ENCODE results near the gene PEAK3.

The PEAK3 gene

GRCh38 chr19:2228157-2229030, 53.6 kb downstream of the PEAK3 start:
- peaks cover 65% of the 10 kb centered on the region for H3K36me3 ChIP-seq (replicated peaks)
- TF ChIP-seq CTCF (IDR thresholded peaks at IDR 0.05; ENCODE audit: low read depth, low read length, missing control alignments) = no peak
- in situ Hi-C loops (cut with HindIII; ENCODE audit: low pct_ligation_motif_present, low sequenced_read_pairs) = no loop called here
- DNase-seq = no peak
- H3K27me3 ChIP-seq (replicated peaks) = no peaks in the 10 kb centered on the region
- no peak overlapping the region for H3K27ac ChIP-seq
- no peak overlapping the region for H3K4me3 ChIP-seq (ENCODE audit: low read depth, low read length)

- no peak overlapping the region for H3K4me3 ChIP-seq (ENCODE audit: low read depth, low read length)
- H3K27ac ChIP-seq = no peak overlapping the region
- TF ChIP-seq CTCF (IDR thresholded peaks at IDR 0.05; ENCODE audit: low read depth, low read length, missing control alignments) = no peak
- H3K27me3 ChIP-seq (replicated peaks) = no peaks in the 10 kb centered on the region
- peaks cover 65% of the 10 kb centered on the region for H3K36me3 ChIP-seq (replicated peaks)
- no peak for DNase-seq
- in situ Hi-C loops (cut with HindIII; ENCODE audit: low pct_ligation_motif_present, low sequenced_read_pairs) = no loop called here
Measured at GRCh38 chr19:2227415-2228156, 54.4 kb downstream of the PEAK3 start.

- H3K27ac ChIP-seq = no peak overlapping the region
- in situ Hi-C loops (cut with HindIII; ENCODE audit: low pct_ligation_motif_present, low sequenced_read_pairs) = no loop called here
- no peak overlapping the region for H3K4me3 ChIP-seq (ENCODE audit: low read depth, low read length)
- peaks cover 70% of the 10 kb centered on the region for H3K36me3 ChIP-seq (replicated peaks)
- DNase-seq = no peak
- TF ChIP-seq CTCF (IDR thresholded peaks at IDR 0.05; ENCODE audit: low read depth, low read length, missing control alignments) = no peak
- no peaks in the 10 kb centered on the region for H3K27me3 ChIP-seq (replicated peaks)
Measured at GRCh38 chr19:2226840-2227360, 55.1 kb downstream of the PEAK3 start.

GRCh38 chr19:2226051-2226839, 55.7 kb downstream of the PEAK3 start:
- TF ChIP-seq CTCF (IDR thresholded peaks at IDR 0.05; ENCODE audit: low read depth, low read length, missing control alignments) = no peak
- no peak for DNase-seq
- Histone ChIP-seq H3K27ac (no peak overlapping the region), H3K4me3 (ENCODE audit: low read depth, low read length) (no peak overlapping the region), H3K27me3 (replicated peaks) (no peaks in the 10 kb centered on the region), H3K36me3 (replicated peaks) (peaks cover 65% of the 10 kb centered on the region)
- in situ Hi-C loops (cut with HindIII; ENCODE audit: low pct_ligation_motif_present, low sequenced_read_pairs) = no loop called here

GRCh38 chr19:2225415-2226050, 56.4 kb downstream of the PEAK3 start:
- no peaks in the 10 kb centered on the region for H3K27me3 ChIP-seq (replicated peaks)
- in situ Hi-C loops (cut with HindIII; ENCODE audit: low pct_ligation_motif_present, low sequenced_read_pairs) = no loop called here
- no peak overlapping the region for H3K4me3 ChIP-seq (ENCODE audit: low read depth, low read length)
- no peak for DNase-seq
- no peak overlapping the region for H3K27ac ChIP-seq
- H3K36me3 ChIP-seq (replicated peaks) = peaks cover 63% of the 10 kb centered on the region
- TF ChIP-seq CTCF (IDR thresholded peaks at IDR 0.05; ENCODE audit: low read depth, low read length, missing control alignments) = no peak
